AG09309 (cell line): ENCODE data around the gene KRT36.

Source experiments
- DNase-seq: peaks from one replicate; pipeline ENCODE4 v3.0.0-alpha.2; 2010; ENCODE audit warnings: low read depth
- H3K4me3 ChIP-seq: 2 replicates; pipeline ENCODE4 v1.5.1; 2011; ENCODE audit warnings: mild to moderate bottlenecking, low read depth, low read length, moderate library complexity; ENCODE audit not compliant: control insufficient read depth
- CTCF ChIP-seq: IDR thresholded peaks from 2 replicates; pipeline ENCODE4 v1.5.1; 2011; ENCODE audit warnings: mild to moderate bottlenecking, low read depth, low read length, inconsistent platforms; ENCODE audit not compliant: insufficient read depth, control insufficient read depth; ENCODE audit errors: missing control alignments

The KRT36 gene

GRCh38 chr17:41529491-41529915 lies 39.8 kb upstream of the KRT36 start:
- H3K4me3 ChIP-seq: no peak overlapping the region
- no peak for TF ChIP-seq CTCF
- no peak for DNase-seq

GRCh38 chr17:41528959-41529353 lies 39.2 kb upstream of the KRT36 start:
- no peak overlapping the region for H3K4me3 ChIP-seq
- no peak for DNase-seq
- no peak for TF ChIP-seq CTCF

- H3K4me3 ChIP-seq: peak overlapping the region; percentile 62
- no peak for TF ChIP-seq CTCF
- DNase-seq: no peak
These were observed 37.6 kb upstream of the KRT36 start for GRCh38 chr17:41527063-41528023.

- DNase-seq: no peak
- TF ChIP-seq CTCF: no peak
- H3K4me3 ChIP-seq: no peak overlapping the region
These were observed 34.6 kb upstream of the KRT36 start for GRCh38 chr17:41524261-41524660.

GRCh38 chr17:41523787-41524186 lies 34.1 kb upstream of the KRT36 start:
- no peak for DNase-seq
- TF ChIP-seq CTCF: no peak
- no peak overlapping the region for H3K4me3 ChIP-seq

- TF ChIP-seq CTCF: no peak
- DNase-seq: no peak
- no peak overlapping the region for H3K4me3 ChIP-seq
These were observed 33.5 kb upstream of the KRT36 start for GRCh38 chr17:41523225-41523593.
